ENCODE data around the gene HLA-DRB1.

GRCh38 chr6:32580593-32580992 lies 9.1 kb downstream of the HLA-DRB1 start:
- TF ChIP-seq, protein P1, sequence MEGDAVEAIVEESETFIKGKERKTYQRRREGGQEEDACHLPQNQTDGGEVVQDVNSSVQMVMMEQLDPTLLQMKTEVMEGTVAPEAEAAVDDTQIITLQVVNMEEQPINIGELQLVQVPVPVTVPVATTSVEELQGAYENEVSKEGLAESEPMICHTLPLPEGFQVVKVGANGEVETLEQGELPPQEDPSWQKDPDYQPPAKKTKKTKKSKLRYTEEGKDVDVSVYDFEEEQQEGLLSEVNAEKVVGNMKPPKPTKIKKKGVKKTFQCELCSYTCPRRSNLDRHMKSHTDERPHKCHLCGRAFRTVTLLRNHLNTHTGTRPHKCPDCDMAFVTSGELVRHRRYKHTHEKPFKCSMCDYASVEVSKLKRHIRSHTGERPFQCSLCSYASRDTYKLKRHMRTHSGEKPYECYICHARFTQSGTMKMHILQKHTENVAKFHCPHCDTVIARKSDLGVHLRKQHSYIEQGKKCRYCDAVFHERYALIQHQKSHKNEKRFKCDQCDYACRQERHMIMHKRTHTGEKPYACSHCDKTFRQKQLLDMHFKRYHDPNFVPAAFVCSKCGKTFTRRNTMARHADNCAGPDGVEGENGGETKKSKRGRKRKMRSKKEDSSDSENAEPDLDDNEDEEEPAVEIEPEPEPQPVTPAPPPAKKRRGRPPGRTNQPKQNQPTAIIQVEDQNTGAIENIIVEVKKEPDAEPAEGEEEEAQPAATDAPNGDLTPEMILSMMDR (IDR thresholded peaks at IDR 0.05) = no peak
- TF ChIP-seq POLR2A (IDR thresholded peaks at IDR 0.05; ENCODE audit: low read depth) = no peak
- TF ChIP-seq EP300 (IDR thresholded peaks at IDR 0.05) = no peak
- no peak for TF ChIP-seq POLR2AphosphoS5 (IDR thresholded peaks at IDR 0.05)

Measured in esophagus muscularis mucosa (tissue), 4 donors.